Endometrial microvascular endothelial cells (primary cell): ENCODE results near the gene RAD51C. TPM values are rescaled to one million over a fixed set of nuclear protein-coding genes. Genes with fewer than 3 reads are reported as not detected.
"Not testable (repeated sequence)": the region's sequence is repeated elsewhere in the genome, so short reads cannot be mapped to it uniquely, and the experiment has no call there.

Experiments used
- in situ Hi-C: cut with HindIII; loops from 2 replicates; pipeline ENCODE4 v1.10.0; 2017; ENCODE audit warnings: low sequenced_read_pairs, low pct_unique_long_range_greater_than_20kb; ENCODE audit errors: inconsistent ontology term
- total RNA-seq: library from RNA; depleted of rRNA; stranded (reverse); fragments of >200 nt; gene quantifications from one replicate; pipeline ENCODE4 v1.2.3, GENCODE V29; 2015; ENCODE audit errors: inconsistent ontology term

RAD51C gene
- total RNA-seq, 1 donor from 2014 or later: 48.5 TPM

- in situ Hi-C loops: no loop called here
Measured at GRCh38 chr17:58722274-58722673, 29.9 kb downstream of the RAD51C start.

GRCh38 chr17:58722696-58723095, 30.3 kb downstream of the RAD51C start:
- in situ Hi-C loops: no loop called here

- in situ Hi-C loops: no loop called here
Measured at GRCh38 chr17:58728798-58729197, 36.4 kb downstream of the RAD51C start.

- in situ Hi-C loops: no loop called here
Measured at GRCh38 chr17:58730937-58731336, 38.5 kb downstream of the RAD51C start.

GRCh38 chr17:58734040-58734439, 41.6 kb downstream of the RAD51C start:
- in situ Hi-C loops: no loop called here

GRCh38 chr17:58734811-58735210, 42.4 kb downstream of the RAD51C start:
- in situ Hi-C loops: no loop called here

- in situ Hi-C loops: no loop called here
Measured at GRCh38 chr17:58741121-58741625, 48.8 kb downstream of the RAD51C start.

GRCh38 chr17:58747674-58748073, 55.3 kb downstream of the RAD51C start:
- in situ Hi-C loops: no loop called here

GRCh38 chr17:58749627-58750026, 57.2 kb downstream of the RAD51C start:
- in situ Hi-C loops: not testable (repeated sequence)

- in situ Hi-C loops: no loop called here
Measured at GRCh38 chr17:58753026-58753425, 60.6 kb downstream of the RAD51C start.

- in situ Hi-C loops: no loop called here
Measured at GRCh38 chr17:58755269-58755576, 62.8 kb downstream of the RAD51C start.

GRCh38 chr17:58755577-58756245, 63.3 kb downstream of the RAD51C start, which contains the start of gene PPM1E:
TSS of gene PPM1E (plus strand) at chr17:58755854.
- in situ Hi-C loops: no loop called here

GRCh38 chr17:58756246-58757161, 64.1 kb downstream of the RAD51C start:
- in situ Hi-C loops: no loop called here

GRCh38 chr17:58757162-58757613, 64.8 kb downstream of the RAD51C start:
- in situ Hi-C loops: no loop called here

- in situ Hi-C loops: no loop called here
Measured at GRCh38 chr17:58758890-58759289, 66.5 kb downstream of the RAD51C start.

- in situ Hi-C loops: no loop called here
Measured at GRCh38 chr17:58759522-58759921, 67.1 kb downstream of the RAD51C start.

GRCh38 chr17:58760248-58760647, 67.8 kb downstream of the RAD51C start:
- in situ Hi-C loops: no loop called here

GRCh38 chr17:58763263-58763662, 70.9 kb downstream of the RAD51C start:
- in situ Hi-C loops: no loop called here

- in situ Hi-C loops: no loop called here
Measured at GRCh38 chr17:58764373-58764772, 72.0 kb downstream of the RAD51C start.

GRCh38 chr17:58778482-58778881, 86.1 kb downstream of the RAD51C start:
- in situ Hi-C loops: not testable (repeated sequence)
